Testis (tissue), 3 donors: Measurements from ENCODE around the gene H1-8. TPM values are rescaled to one million over a fixed set of nuclear protein-coding genes. Genes with fewer than 3 reads are reported as not detected.

ENCODE experiments used
- DNase-seq: peaks from one replicate; pipeline ENCODE4 v3.0.0-alpha.2; 2019
- H3K27ac ChIP-seq, 2 donors: fragments of 200-600 bp; sonication (generic); one replicate each; pipeline ENCODE4 v1.5.1; 2019
- H3K27me3 ChIP-seq: fragments of 200-600 bp; sonication (generic); one replicate; pipeline ENCODE4 v1.5.1; 2019
- H3K36me3 ChIP-seq: fragments of 200-600 bp; sonication (generic); one replicate; pipeline ENCODE4 v1.5.1; 2017; ENCODE audit warnings: low read depth; ENCODE audit errors: missing control alignments
- H3K4me1 ChIP-seq: fragments of 200-600 bp; sonication (generic); one replicate; pipeline ENCODE4 v1.5.1; 2019
- H3K4me3 ChIP-seq, 2 donors: fragments of 200-600 bp; sonication (generic); one replicate each; pipeline ENCODE4 v1.5.1; 2017 to 2019
- H3K9me3 ChIP-seq: fragments of 200-600 bp; sonication (generic); one replicate; pipeline ENCODE4 v1.5.1; 2017
- CTCF ChIP-seq, 3 experiments: fragments of 450-650 bp in 2 of 3; fragments of 200-600 bp in 1 of 3; sonication (generic) in 1 of 3; IDR thresholded peaks; one replicate each; pipeline ENCODE4 v1.5.1; 2016 to 2019; ENCODE audit warnings: antibody characterized with exemption in 3 of 3, mild to moderate bottlenecking in 2 of 3, moderate library complexity in 1 of 3
- POLR2A ChIP-seq: fragments of 450-650 bp; IDR thresholded peaks from one replicate; pipeline ENCODE4 v1.6.1; 2017; ENCODE audit warnings: antibody characterized with exemption, mild to moderate bottlenecking, moderate library complexity
- WGBS, 2 donors: methylation state at CpG; one replicate each; pipeline ENCODE4 v1.1.5; 2018; 5-methylcytosine and 5-hydroxymethylcytosine counted together
- intact Hi-C: fragments of 100-400 bp; cut with DNase I; formaldehyde crosslinking; loops from one replicate; pipeline ENCODE4 v1.15.1; 2023; ENCODE audit warnings: low total_unique reads
- polyA plus RNA-seq: library from polyadenylated mRNA; stranded (reverse); fragments of 350-450 nt; fragmentation: Illumina TruSeq; extraction: RNeasy Lipid Tissue Mini Kit (QIAGEN cat#74804); gene quantifications from one replicate; pipeline ENCODE4 v1.2.3, GENCODE V29; 2014; ENCODE audit warnings: low read depth, low replicate concordance; ENCODE audit not compliant: insufficient read depth
- total RNA-seq, 2 donors: library from RNA; depleted of rRNA; stranded (reverse); fragments of >200 nt; gene quantifications; one replicate each; pipeline ENCODE4 v1.2.3, GENCODE V29; 2016

The H1-8 gene
- total and polyA plus RNA-seq, 3 donors from 2014 or later, result 4.2 to 8.6 (median 4.8) TPM

DNA sequence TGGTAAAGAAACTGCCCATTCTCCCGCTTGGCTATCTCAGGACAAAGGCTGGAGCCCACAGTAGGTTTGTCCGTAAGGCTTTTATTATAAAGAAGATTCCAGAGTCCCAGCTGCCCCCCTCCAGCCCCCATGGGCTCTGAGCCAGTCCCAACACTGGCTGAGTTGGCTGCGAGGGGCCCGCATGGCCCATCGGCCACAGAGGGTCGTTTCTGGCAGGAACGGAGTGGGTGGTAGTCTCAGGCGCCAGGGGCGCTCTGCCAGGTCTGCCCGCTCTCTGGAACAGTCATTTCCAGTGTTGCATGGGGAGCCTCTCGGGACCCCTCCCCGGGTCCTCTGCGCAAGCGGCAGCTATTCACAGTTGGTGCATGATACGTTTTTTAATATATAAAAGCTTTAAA lies 12.2 kb downstream of the H1-8 start:
- H3K27me3 ChIP-seq, result no peaks in the 10 kb centered on the region
- intact Hi-C loops, result loop anchor here (10.0 kb wide), 1 partner anchor 50 kb away; the partner anchor contains the start of gene PLXND1
- peaks cover 52% of the 10 kb centered on the region for H3K4me1 ChIP-seq
- H3K36me3 ChIP-seq, result no peaks in the 10 kb centered on the region
- no peak overlapping the region for H3K4me3 ChIP-seq
- no peak for TF ChIP-seq POLR2A
- TF ChIP-seq CTCF (IDR thresholded peaks at IDR 0.05), result no peak
- no peak for DNase-seq
- WGBS, 2 donors, result 56 to 65% methylated on average over 15 of the region's 15 CpGs
- H3K27ac ChIP-seq, result peak overlapping the region; percentile 52 to 70
- no peaks in the 10 kb centered on the region for H3K9me3 ChIP-seq

DNA sequence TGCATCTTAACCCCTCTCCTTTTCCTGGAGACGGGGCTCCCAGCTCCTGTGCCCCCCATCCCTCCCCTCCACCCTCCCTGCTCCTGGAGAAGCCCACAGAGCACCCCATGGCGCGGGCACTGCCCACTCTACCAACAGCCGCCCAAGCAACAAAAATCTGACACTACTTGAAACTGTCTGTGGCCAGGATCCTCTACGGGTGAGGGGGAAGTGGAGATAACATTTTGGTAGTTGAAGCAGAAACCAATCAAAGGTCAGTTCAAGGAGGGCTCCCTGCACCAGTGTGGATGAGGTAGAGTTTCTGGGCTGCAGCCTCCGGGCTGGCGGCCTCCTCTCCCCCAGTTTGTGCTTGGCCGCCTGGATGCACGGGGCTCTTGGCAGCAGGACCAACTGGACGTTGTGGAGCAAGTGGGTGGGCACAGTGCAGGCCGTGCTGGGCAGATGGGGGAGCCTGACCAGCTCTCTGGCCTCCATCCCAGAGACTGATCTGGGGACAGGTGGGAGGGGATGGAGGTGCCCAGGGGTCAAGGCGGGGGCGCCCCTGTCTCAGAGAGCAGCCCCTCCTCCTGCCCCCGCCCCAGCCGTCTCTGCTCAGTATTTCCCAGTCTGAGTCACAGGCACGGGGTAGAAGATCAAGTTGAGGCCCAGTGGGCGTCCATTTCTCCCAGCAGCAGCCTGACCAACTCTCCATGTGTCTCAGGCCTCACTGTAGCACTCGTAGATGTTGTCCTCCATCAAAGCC lies 12.8 kb downstream of the H1-8 start:
- peaks cover 58% of the 10 kb centered on the region for H3K4me1 ChIP-seq
- H3K9me3 ChIP-seq, result no peaks in the 10 kb centered on the region
- intact Hi-C loops, result loop anchor here (10.0 kb wide), 1 partner anchor 49 kb away; the partner anchor contains the start of gene PLXND1
- TF ChIP-seq CTCF (IDR thresholded peaks at IDR 0.05) (no peak), POLR2A (no peak)
- no peak overlapping the region for H3K4me3 ChIP-seq
- no peaks in the 10 kb centered on the region for H3K27me3 ChIP-seq
- 60 to 70% methylated on average over 9 to 18 of the region's 18 CpGs for WGBS, 2 donors
- peak overlapping the region in 1 of 2 donors; percentile 70 for H3K27ac ChIP-seq
- DNase-seq, result no peak
- no peaks in the 10 kb centered on the region for H3K36me3 ChIP-seq

DNA sequence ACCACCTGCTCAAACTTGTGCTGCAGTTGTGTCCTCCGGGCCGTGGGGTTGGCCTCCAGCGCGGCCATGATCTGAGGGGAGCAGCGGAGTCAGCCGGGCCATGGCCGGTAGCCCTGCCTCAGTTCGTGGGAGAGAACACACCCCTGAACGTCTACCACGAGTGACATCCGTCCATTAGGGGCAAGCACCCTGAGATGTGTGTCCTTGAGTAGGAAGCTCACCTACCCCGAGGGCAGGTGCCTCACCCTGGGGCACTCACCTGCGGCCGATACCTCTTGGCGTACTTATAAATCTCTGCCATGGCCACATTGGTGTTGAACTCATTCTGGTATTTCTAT lies 13.4 kb downstream of the H1-8 start:
- no peaks in the 10 kb centered on the region for H3K27me3 ChIP-seq
- no peaks in the 10 kb centered on the region for H3K9me3 ChIP-seq
- H3K27ac ChIP-seq, result peak overlapping the region in 1 of 2 donors; percentile 30
- peaks cover 63% of the 10 kb centered on the region for H3K4me1 ChIP-seq
- TF ChIP-seq CTCF (IDR thresholded peaks at IDR 0.05) (no peak), POLR2A (no peak)
- 88 to 93% methylated on average over 5 to 15 of the region's 15 CpGs for WGBS, 2 donors
- intact Hi-C loops, result loop anchor here (10.0 kb wide), 1 partner anchor 48 kb away; the partner anchor contains the start of gene PLXND1
- DNase-seq, result no peak
- no peaks in the 10 kb centered on the region for H3K36me3 ChIP-seq
- no peak overlapping the region for H3K4me3 ChIP-seq

DNA sequence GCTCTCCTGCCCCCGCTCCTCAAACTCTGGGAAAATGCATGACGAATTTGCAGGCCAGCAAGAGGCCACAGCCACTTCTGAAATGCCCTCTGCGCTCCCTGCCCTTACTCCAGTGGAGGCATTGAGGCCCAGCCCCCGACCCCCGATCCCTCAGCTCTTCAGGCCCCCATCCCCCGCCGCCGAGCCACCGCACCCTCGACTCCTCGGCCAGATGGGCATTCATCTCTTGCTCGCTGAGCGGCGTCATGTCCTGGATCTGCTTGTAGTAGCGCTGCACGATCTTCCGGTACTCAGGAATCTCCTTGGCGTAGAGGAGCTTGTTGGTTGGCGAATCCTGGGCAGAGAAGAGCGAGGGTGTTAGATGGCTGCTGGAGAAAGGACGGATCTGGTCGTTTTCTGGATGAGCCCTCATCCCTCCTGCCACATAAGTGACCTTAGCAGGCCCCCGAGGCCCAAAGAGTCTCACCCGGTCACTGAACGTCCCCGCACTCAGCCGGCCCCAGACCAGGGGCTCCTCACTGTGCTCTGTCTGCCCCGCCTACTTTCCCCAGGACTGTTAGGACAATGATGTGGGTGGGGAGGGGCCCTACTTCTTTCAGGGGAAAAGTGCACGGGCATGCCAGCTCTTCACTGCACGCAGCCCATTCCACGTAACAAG lies 14.0 kb downstream of the H1-8 start:
- no peak for TF ChIP-seq CTCF (IDR thresholded peaks at IDR 0.05)
- TF ChIP-seq POLR2A, result no peak
- Histone ChIP-seq H3K4me3 (no peak overlapping the region), H3K9me3 (no peaks in the 10 kb centered on the region), H3K4me1 (peaks cover 69% of the 10 kb centered on the region), H3K27me3 (no peaks in the 10 kb centered on the region), H3K27ac (peak overlapping the region in 1 of 2 donors; percentile 30), H3K36me3 (no peaks in the 10 kb centered on the region)
- intact Hi-C loops, result loop anchor here (10.0 kb wide), 1 partner anchor 48 kb away; the partner anchor contains the start of gene PLXND1
- no peak for DNase-seq
- WGBS, 2 donors, result 79 to 82% methylated on average over 29 to 31 of the region's 31 CpGs
